Activated CD4-positive, alpha-beta memory T cell treated with anti-CD3 and anti-CD28 coated beads, Interleukin-2, amount 10 ng/mL, durations not matched to agents 7 days and 5 days (primary cell): ENCODE data around the gene MAST4. TPM values are rescaled to one million over a fixed set of nuclear protein-coding genes. Genes with fewer than 3 reads are reported as not detected.

ENCODE experiments used
- CTCF ChIA-PET: fragments of 350-600 bp; sonication (Branson Sonifier 250); formaldehyde crosslinking; loops from one replicate; lab custom pipeline; 2021; ENCODE audit warnings: antibody characterized with exemption, inconsistent platforms; lab: Charles Lee
- POLR2A ChIA-PET: fragments of 350-600 bp; sonication (Branson Sonifier 250); formaldehyde crosslinking; loops from one replicate; lab custom pipeline; 2021; ENCODE audit warnings: antibody characterized with exemption; lab: Charles Lee
- DNase-seq: peaks from one replicate; pipeline ENCODE4 v3.0.0-alpha.2; 2020
- H3K27ac Mint-ChIP-seq: one replicate; pipeline ENCODE4 v1.8.0; 2021; ENCODE audit warnings: mild to moderate bottlenecking, mixed read lengths
- H3K27me3 Mint-ChIP-seq: one replicate; pipeline ENCODE4 v1.8.0; 2021; ENCODE audit warnings: mixed read lengths
- H3K36me3 Mint-ChIP-seq: one replicate; pipeline ENCODE4 v1.8.0; 2021; ENCODE audit warnings: low read depth, mixed read lengths
- H3K4me1 Mint-ChIP-seq: one replicate; pipeline ENCODE4 v1.8.0; 2021; ENCODE audit warnings: mixed read lengths
- H3K4me3 Mint-ChIP-seq: one replicate; pipeline ENCODE4 v1.8.0; 2021; ENCODE audit warnings: mild to moderate bottlenecking, mixed read lengths
- H3K9me3 Mint-ChIP-seq: one replicate; pipeline ENCODE4 v1.8.0; 2021; ENCODE audit warnings: mixed read lengths
- total RNA-seq, 2 experiments: library from RNA; stranded (reverse); gene quantifications; one replicate each; pipeline ENCODE4 v1.2.3, GENCODE V29; 2021

The MAST4 gene
- total RNA-seq, 2 experiments from 2014 or later, result 38.0 to 38.3 TPM

- Mint-ChIP-seq H3K27ac (no peak overlapping the region), H3K27me3 (peaks cover 60% of the 10 kb centered on the region), H3K4me1 (peaks cover 4% of the 10 kb centered on the region), H3K9me3 (no peaks in the 10 kb centered on the region), H3K4me3 (no peak overlapping the region), H3K36me3 (no peaks in the 10 kb centered on the region)
- ChIA-PET POLR2A (no interaction called here), CTCF (no interaction called here)
- DNase-seq, result no peak
These were observed 209.6 kb downstream of the MAST4 start for GRCh38 chr5:66805514-66806430.

- peaks cover 8% of the 10 kb centered on the region for H3K4me1 Mint-ChIP-seq
- no peaks in the 10 kb centered on the region for H3K36me3 Mint-ChIP-seq
- no peaks in the 10 kb centered on the region for H3K9me3 Mint-ChIP-seq
- peaks cover 52% of the 10 kb centered on the region for H3K27me3 Mint-ChIP-seq
- CTCF ChIA-PET, result interaction anchor here (0.8 kb wide), 1 partner anchor 57 kb away, joined by 3 read pairs; no protein-coding TSS in a partner anchor
- H3K4me3 Mint-ChIP-seq, result no peak overlapping the region
- no peak for DNase-seq
- no peak overlapping the region for H3K27ac Mint-ChIP-seq
- POLR2A ChIA-PET, result no interaction called here
These were observed 211.6 kb downstream of the MAST4 start for GRCh38 chr5:66807743-66808142.

GRCh38 chr5:66808663-66809062 lies 212.5 kb downstream of the MAST4 start:
- ChIA-PET CTCF (no interaction called here), POLR2A (no interaction called here)
- Mint-ChIP-seq H3K27ac (no peak overlapping the region), H3K4me3 (no peak overlapping the region), H3K9me3 (no peaks in the 10 kb centered on the region), H3K4me1 (peaks cover 8% of the 10 kb centered on the region), H3K36me3 (no peaks in the 10 kb centered on the region), H3K27me3 (peaks cover 46% of the 10 kb centered on the region)
- DNase-seq, result no peak

- Mint-ChIP-seq H3K4me3 (no peak overlapping the region), H3K27ac (no peak overlapping the region)
These were observed 214.0 kb downstream of the MAST4 start for GRCh38 chr5:66810151-66810550.

GRCh38 chr5:66810848-66811261 lies 214.7 kb downstream of the MAST4 start:
- ChIA-PET CTCF (interaction anchor here (1.0 to 6.1 kb wide), 2 partner anchors 11 to 18 kb away, joined by 3 to 53 read pairs; no protein-coding TSS in a partner anchor), POLR2A (no interaction called here)
- Mint-ChIP-seq H3K27ac (no peak overlapping the region), H3K9me3 (no peaks in the 10 kb centered on the region), H3K4me1 (peaks cover 13% of the 10 kb centered on the region), H3K27me3 (peaks cover 28% of the 10 kb centered on the region), H3K36me3 (no peaks in the 10 kb centered on the region), H3K4me3 (no peak overlapping the region)
- DNase-seq, result no peak

More at GRCh38 chr5:66810151-66810550, 214.0 kb downstream of the MAST4 start:
- Mint-ChIP-seq H3K36me3 (no peaks in the 10 kb centered on the region), H3K4me1 (peaks cover 13% of the 10 kb centered on the region), H3K27me3 (peaks cover 35% of the 10 kb centered on the region), H3K9me3 (no peaks in the 10 kb centered on the region)
- POLR2A ChIA-PET, result no interaction called here
- CTCF ChIA-PET, result no interaction called here
- DNase-seq, result no peak

GRCh38 chr5:66812291-66812690 lies 216.1 kb downstream of the MAST4 start:
- Mint-ChIP-seq H3K9me3 (no peaks in the 10 kb centered on the region), H3K4me3 (no peak overlapping the region), H3K36me3 (no peaks in the 10 kb centered on the region), H3K4me1 (peaks cover 13% of the 10 kb centered on the region), H3K27me3 (peaks cover 20% of the 10 kb centered on the region), H3K27ac (no peak overlapping the region)
- ChIA-PET POLR2A (no interaction called here), CTCF (interaction anchor here (1.4 to 6.1 kb wide), 6 partner anchors 9 to 55 kb away, joined by 4 to 53 read pairs (median 14); no protein-coding TSS in a partner anchor)
- no peak for DNase-seq

GRCh38 chr5:66813306-66813705 lies 217.1 kb downstream of the MAST4 start:
- CTCF ChIA-PET, result interaction anchor here (1.4 to 6.1 kb wide), 8 partner anchors 10 to 507 kb away, joined by 4 to 53 read pairs (median 6); no protein-coding TSS in a partner anchor
- Mint-ChIP-seq H3K27me3 (peaks cover 13% of the 10 kb centered on the region), H3K27ac (no peak overlapping the region), H3K36me3 (no peaks in the 10 kb centered on the region), H3K9me3 (no peaks in the 10 kb centered on the region), H3K4me1 (peaks cover 14% of the 10 kb centered on the region), H3K4me3 (no peak overlapping the region)
- POLR2A ChIA-PET, result interaction anchor here (1.1 to 1.5 kb wide), 2 partner anchors 30 to 395 kb away, joined by 3 to 4 read pairs; no protein-coding TSS in a partner anchor
- no peak for DNase-seq

- Mint-ChIP-seq H3K36me3 (no peaks in the 10 kb centered on the region), H3K27me3 (peaks cover 3% of the 10 kb centered on the region), H3K4me3 (no peak overlapping the region), H3K9me3 (no peaks in the 10 kb centered on the region), H3K27ac (no peak overlapping the region), H3K4me1 (peaks cover 21% of the 10 kb centered on the region)
- DNase-seq, result peak; percentile 60
- ChIA-PET CTCF (interaction anchor here (0.7 to 6.1 kb wide), 22 partner anchors 11 to 508 kb away, joined by 3 to 53 read pairs (median 4); no protein-coding TSS in a partner anchor), POLR2A (interaction anchor here (1.0 to 1.5 kb wide), 3 partner anchors 14 to 350 kb away, joined by 3 to 5 read pairs (median 3); no protein-coding TSS in a partner anchor)
These were observed 218.2 kb downstream of the MAST4 start for GRCh38 chr5:66814146-66814991.

- Mint-ChIP-seq H3K27me3 (no peaks in the 10 kb centered on the region), H3K4me1 (peaks cover 38% of the 10 kb centered on the region), H3K9me3 (no peaks in the 10 kb centered on the region), H3K4me3 (no peak overlapping the region), H3K36me3 (no peaks in the 10 kb centered on the region), H3K27ac (no peak overlapping the region)
- ChIA-PET CTCF (interaction anchor here (0.9 to 4.2 kb wide), 5 partner anchors 10 to 512 kb away, joined by 3 to 37 read pairs (median 5); no protein-coding TSS in a partner anchor), POLR2A (interaction anchor here (0.6 to 5.4 kb wide), 2 partner anchors 11 to 389 kb away, joined by 3 to 30 read pairs; no protein-coding TSS in a partner anchor)
- DNase-seq, result no peak
These were observed 222.2 kb downstream of the MAST4 start for GRCh38 chr5:66818304-66818934.

- Mint-ChIP-seq H3K27me3 (no peaks in the 10 kb centered on the region), H3K36me3 (peaks cover 5% of the 10 kb centered on the region), H3K4me1 (peaks cover 43% of the 10 kb centered on the region), H3K9me3 (no peaks in the 10 kb centered on the region), H3K27ac (no peak overlapping the region), H3K4me3 (no peak overlapping the region)
- ChIA-PET POLR2A (interaction anchor here (1.3 to 5.4 kb wide), 2 partner anchors 11 to 22 kb away, joined by 3 to 30 read pairs; no protein-coding TSS in a partner anchor), CTCF (interaction anchor here (0.7 to 4.2 kb wide), 5 partner anchors 11 to 329 kb away, joined by 3 to 37 read pairs (median 3); no protein-coding TSS in a partner anchor)
- no peak for DNase-seq
These were observed 222.7 kb downstream of the MAST4 start for GRCh38 chr5:66818935-66819328.

GRCh38 chr5:66820630-66821207 lies 224.5 kb downstream of the MAST4 start:
- Mint-ChIP-seq H3K27ac (no peak overlapping the region), H3K36me3 (peaks cover 10% of the 10 kb centered on the region), H3K9me3 (peaks cover 2% of the 10 kb centered on the region), H3K4me3 (no peak overlapping the region), H3K27me3 (no peaks in the 10 kb centered on the region), H3K4me1 (peaks cover 50% of the 10 kb centered on the region)
- CTCF ChIA-PET, result interaction anchor here (0.5 to 4.2 kb wide), 4 partner anchors 9 to 514 kb away, joined by 3 to 37 read pairs (median 3); no protein-coding TSS in a partner anchor
- POLR2A ChIA-PET, result interaction anchor here (0.5 to 5.4 kb wide), 4 partner anchors 9 to 396 kb away, joined by 3 to 30 read pairs (median 8); no protein-coding TSS in a partner anchor
- DNase-seq, result no peak
